Neural cell (in vitro differentiated cells): Measurements from ENCODE around the gene AARS1. TPM values are rescaled to one million over a fixed set of nuclear protein-coding genes. Genes with fewer than 3 reads are reported as not detected.
"Not testable (repeated sequence)": the region's sequence is repeated elsewhere in the genome, so short reads cannot be mapped to it uniquely, and the experiment has no call there.

ENCODE experiments used
- H2AFZ ChIP-seq: fragments of 200-600, 300-800 bp; sonication (generic), shearing (Covaris generic); 2 replicates; pipeline ENCODE4 v1.6.0; 2014; ENCODE audit warnings: low read depth, mild to moderate bottlenecking, antibody characterized with exemption, low read length, moderate library complexity
- H3F3A ChIP-seq: fragments of 200-600 bp; shearing (Covaris generic); 2 replicates; pipeline ENCODE4 v1.6.1; 2016; ENCODE audit warnings: mild to moderate bottlenecking, moderate library complexity, mixed read lengths, antibody characterized with exemption, low read length; ENCODE audit not compliant: insufficient read depth, poor library complexity, severe bottlenecking
- H3K27ac ChIP-seq: fragments of 200-600, 300-800 bp; sonication (generic), shearing (Covaris generic); 2 replicates; pipeline ENCODE4 v1.5.1; 2014; ENCODE audit warnings: mild to moderate bottlenecking, low read length, moderate library complexity
- H3K27me3 ChIP-seq: fragments of 300-800, 200-600 bp; sonication (generic), shearing (Covaris generic); 2 replicates; pipeline ENCODE4 v1.6.0; 2014; ENCODE audit warnings: mild to moderate bottlenecking, low read depth, low read length, moderate library complexity; ENCODE audit not compliant: insufficient read depth
- H3K36me3 ChIP-seq: fragments of 300-800, 200-600 bp; sonication (generic), shearing (Covaris generic); 2 replicates; pipeline ENCODE4 v1.5.1; 2014; ENCODE audit warnings: mild to moderate bottlenecking, antibody characterized with exemption, low read length, moderate library complexity; ENCODE audit not compliant: insufficient read depth
- H3K4me2 ChIP-seq: fragments of 300-800, 200-600 bp; sonication (generic), shearing (Covaris generic); 2 replicates; pipeline ENCODE4 v1.6.0; 2014; ENCODE audit warnings: mild to moderate bottlenecking, low read length
- H3K4me3 ChIP-seq: fragments of 300-800, 200-600 bp; sonication (generic), shearing (Covaris generic); 2 replicates; pipeline ENCODE4 v1.5.1; 2014; ENCODE audit warnings: mild to moderate bottlenecking, low read length, moderate library complexity
- H3K79me2 ChIP-seq: fragments of 200-600 bp; shearing (Covaris generic); replicated peaks from 2 replicates; pipeline ENCODE4 v1.6.0; 2014; ENCODE audit warnings: mild to moderate bottlenecking, low read length, moderate library complexity; ENCODE audit not compliant: insufficient read depth
- H3K9ac ChIP-seq: fragments of 300-800, 200-600 bp; sonication (generic), shearing (Covaris generic); 2 replicates; pipeline ENCODE4 v1.6.1; 2016; ENCODE audit warnings: mild to moderate bottlenecking, low read length, mixed read lengths
- H3K9me2 ChIP-seq: fragments of 200-600 bp; shearing (Covaris generic); 2 replicates; pipeline ENCODE4 v1.6.1; 2016; ENCODE audit warnings: mild to moderate bottlenecking, low read length, mixed read lengths; ENCODE audit not compliant: insufficient read depth
- H3K9me3 ChIP-seq: fragments of 200-600, 300-800 bp; sonication (generic), shearing (Covaris generic); 2 replicates; pipeline ENCODE4 v1.6.1; 2016; ENCODE audit warnings: mild to moderate bottlenecking, mixed run types, low read length, moderate library complexity, mixed read lengths
- H4K20me1 ChIP-seq: fragments of 200-600 bp; shearing (Covaris generic); 2 replicates; pipeline ENCODE4 v1.6.1; 2016; ENCODE audit warnings: mild to moderate bottlenecking, mixed run types; ENCODE audit not compliant: insufficient read depth
- EP300 ChIP-seq: fragments of 450-650 bp; conservative IDR thresholded peaks from 2 replicates; pipeline ENCODE4 v1.6.1; 2014; ENCODE audit warnings: antibody characterized with exemption, mild to moderate bottlenecking, moderate library complexity; ENCODE audit not compliant: poor library complexity, severe bottlenecking
- EZH2 ChIP-seq: fragments of 200-600, 300-800 bp; shearing (Covaris generic), sonication (generic); IDR thresholded peaks from 2 replicates; pipeline ENCODE4 v1.6.1; 2014; ENCODE audit warnings: antibody characterized with exemption, low read length, borderline replicate concordance, mild to moderate bottlenecking; ENCODE audit not compliant: insufficient read depth, poor library complexity, severe bottlenecking
- MXI1 ChIP-seq: fragments of 450-650 bp; conservative IDR thresholded peaks from 2 replicates; pipeline ENCODE4 v1.6.1; 2014; ENCODE audit warnings: antibody characterized with exemption, mild to moderate bottlenecking; ENCODE audit not compliant: poor library complexity, severe bottlenecking
- POLR2AphosphoS5 ChIP-seq: IDR thresholded peaks from 2 replicates; pipeline ENCODE4 v1.6.1; 2012
- RAD21 ChIP-seq: fragments of 450-650 bp; conservative IDR thresholded peaks from 2 replicates; pipeline ENCODE4 v1.6.1; 2014; ENCODE audit warnings: antibody characterized with exemption, mild to moderate bottlenecking, moderate library complexity
- REST ChIP-seq: IDR thresholded peaks from 2 replicates; pipeline ENCODE4 v1.6.1; 2012; ENCODE audit warnings: borderline replicate concordance
- SMC3 ChIP-seq: fragments of 450-650 bp; conservative IDR thresholded peaks from 2 replicates; pipeline ENCODE4 v1.6.1; 2014; ENCODE audit warnings: antibody characterized with exemption, mild to moderate bottlenecking, moderate library complexity; ENCODE audit not compliant: poor library complexity
- TAF1 ChIP-seq: IDR thresholded peaks from 2 replicates; pipeline ENCODE4 v1.6.1; 2012; ENCODE audit warnings: low read depth
- polyA plus RNA-seq: library from polyadenylated mRNA; depleted of rRNA; stranded (reverse); fragments of >200 nt; gene quantifications from 2 replicates; pipeline ENCODE4 v1.2.3, GENCODE V29; 2014
- TF ChIP-seq, protein P1 (sequence below): fragments of 450-650 bp; IDR thresholded peaks from 2 replicates; pipeline ENCODE4 v1.5.1; 2014; ENCODE audit warnings: antibody characterized with exemption, mild to moderate bottlenecking, moderate library complexity; ENCODE audit not compliant: poor library complexity, severe bottlenecking

AARS1 gene
- polyA plus RNA-seq, 1 donor from 2014 or later = 33.7 TPM

DNA sequence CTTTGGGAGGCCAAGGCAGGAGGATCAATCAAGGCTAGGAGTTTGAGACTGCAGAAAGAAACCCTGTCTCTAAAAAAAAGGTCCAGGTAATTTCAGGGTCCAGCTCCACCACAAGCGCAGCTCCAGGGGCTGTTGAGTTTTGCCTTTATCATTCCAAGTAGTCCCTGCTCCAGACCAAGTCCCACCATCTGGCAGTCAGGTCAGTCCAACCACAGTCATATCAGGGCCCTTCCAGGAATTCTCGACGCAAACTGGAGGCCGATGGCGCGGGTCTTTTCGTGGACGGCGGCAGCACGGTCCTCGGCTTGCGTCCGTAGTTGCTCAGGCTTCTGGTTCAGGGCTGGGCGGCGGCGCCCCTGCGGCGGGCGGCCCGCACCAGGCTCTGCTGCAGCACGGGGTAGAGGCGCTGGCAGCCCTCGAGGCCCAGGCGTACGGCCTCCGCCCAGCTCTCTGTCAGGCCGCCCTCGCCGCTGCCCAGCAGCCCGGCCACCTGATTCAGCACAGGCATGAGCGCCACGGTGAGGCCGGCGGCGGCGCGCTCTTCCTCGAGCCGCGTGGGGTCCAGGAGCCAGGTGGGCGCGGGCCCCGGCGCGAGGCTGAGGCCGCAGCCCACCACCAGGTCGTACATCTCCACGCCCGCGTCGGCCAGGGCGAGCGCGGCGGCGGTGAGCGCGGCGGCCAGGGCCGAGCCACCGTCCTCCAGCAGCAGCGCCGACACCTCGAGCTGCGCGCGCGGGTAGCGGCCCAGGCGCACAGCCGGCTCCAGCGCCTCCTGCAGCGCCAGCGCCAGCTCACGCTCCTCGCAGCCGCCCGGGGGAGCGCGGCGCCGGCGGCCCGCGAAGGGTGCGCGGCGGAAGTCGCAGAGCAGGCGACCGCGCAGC, 38.3 kb downstream of the AARS1 start:
- H3K36me3 ChIP-seq = no peaks in the 10 kb centered on the region
- no peaks in the 10 kb centered on the region for H3K9me2 ChIP-seq
- H4K20me1 ChIP-seq = no peaks in the 10 kb centered on the region
- peak overlapping the region; percentile 80 for H3K9ac ChIP-seq
- H3K79me2 ChIP-seq = peaks cover 15% of the 10 kb centered on the region
- no peaks in the 10 kb centered on the region for H3K9me3 ChIP-seq
- H3K4me3 ChIP-seq = peak overlapping the region; percentile 79
- peaks cover 4% of the 10 kb centered on the region for H3F3A ChIP-seq
- H3K27ac ChIP-seq = peak overlapping the region; percentile 39
- H3K27me3 ChIP-seq = no peaks in the 10 kb centered on the region
- H2AFZ ChIP-seq = no peak overlapping the region
- H3K4me2 ChIP-seq = peak overlapping the region; percentile 30
- TF ChIP-seq TAF1 (no peak), SMC3 (no peak), POLR2AphosphoS5 (no peak), MXI1 (no peak), REST (no peak), EZH2 (no peak), EP300 (no peak), RAD21 (no peak)
- TF ChIP-seq, protein P1, sequence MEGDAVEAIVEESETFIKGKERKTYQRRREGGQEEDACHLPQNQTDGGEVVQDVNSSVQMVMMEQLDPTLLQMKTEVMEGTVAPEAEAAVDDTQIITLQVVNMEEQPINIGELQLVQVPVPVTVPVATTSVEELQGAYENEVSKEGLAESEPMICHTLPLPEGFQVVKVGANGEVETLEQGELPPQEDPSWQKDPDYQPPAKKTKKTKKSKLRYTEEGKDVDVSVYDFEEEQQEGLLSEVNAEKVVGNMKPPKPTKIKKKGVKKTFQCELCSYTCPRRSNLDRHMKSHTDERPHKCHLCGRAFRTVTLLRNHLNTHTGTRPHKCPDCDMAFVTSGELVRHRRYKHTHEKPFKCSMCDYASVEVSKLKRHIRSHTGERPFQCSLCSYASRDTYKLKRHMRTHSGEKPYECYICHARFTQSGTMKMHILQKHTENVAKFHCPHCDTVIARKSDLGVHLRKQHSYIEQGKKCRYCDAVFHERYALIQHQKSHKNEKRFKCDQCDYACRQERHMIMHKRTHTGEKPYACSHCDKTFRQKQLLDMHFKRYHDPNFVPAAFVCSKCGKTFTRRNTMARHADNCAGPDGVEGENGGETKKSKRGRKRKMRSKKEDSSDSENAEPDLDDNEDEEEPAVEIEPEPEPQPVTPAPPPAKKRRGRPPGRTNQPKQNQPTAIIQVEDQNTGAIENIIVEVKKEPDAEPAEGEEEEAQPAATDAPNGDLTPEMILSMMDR = no peak

- not testable (repeated sequence) for H2AFZ ChIP-seq, H4K20me1 ChIP-seq, H3K27me3 ChIP-seq, H3K27ac ChIP-seq, H3K4me2 ChIP-seq, H3K9me3 ChIP-seq, H3F3A ChIP-seq, H3K9me2 ChIP-seq, H3K36me3 ChIP-seq, H3K9ac ChIP-seq
- peak overlapping the region; percentile 37 for H3K4me3 ChIP-seq
- H3K79me2 ChIP-seq = peaks cover 15% of the 10 kb centered on the region
Observed at GRCh38 chr16:70249697-70250096, 39.6 kb downstream of the AARS1 start.

GRCh38 chr16:70238773-70239172, 50.5 kb downstream of the AARS1 start:
- H3K4me2 ChIP-seq, H3K9ac ChIP-seq, H2AFZ ChIP-seq, H3K9me2 ChIP-seq, H3K4me3 ChIP-seq, H3K79me2 ChIP-seq, H3K9me3 ChIP-seq, H3K36me3 ChIP-seq, H3F3A ChIP-seq, H3K27ac ChIP-seq, H4K20me1 ChIP-seq, H3K27me3 ChIP-seq: not testable (repeated sequence)

- not testable (repeated sequence) for H3K9ac ChIP-seq, H3K4me2 ChIP-seq, H4K20me1 ChIP-seq, H3K9me2 ChIP-seq, H2AFZ ChIP-seq, H3K9me3 ChIP-seq, H3K4me3 ChIP-seq, H3K79me2 ChIP-seq, H3K27ac ChIP-seq, H3K36me3 ChIP-seq, H3F3A ChIP-seq, H3K27me3 ChIP-seq
Observed at GRCh38 chr16:70231831-70232230, 57.5 kb downstream of the AARS1 start.

DNA sequence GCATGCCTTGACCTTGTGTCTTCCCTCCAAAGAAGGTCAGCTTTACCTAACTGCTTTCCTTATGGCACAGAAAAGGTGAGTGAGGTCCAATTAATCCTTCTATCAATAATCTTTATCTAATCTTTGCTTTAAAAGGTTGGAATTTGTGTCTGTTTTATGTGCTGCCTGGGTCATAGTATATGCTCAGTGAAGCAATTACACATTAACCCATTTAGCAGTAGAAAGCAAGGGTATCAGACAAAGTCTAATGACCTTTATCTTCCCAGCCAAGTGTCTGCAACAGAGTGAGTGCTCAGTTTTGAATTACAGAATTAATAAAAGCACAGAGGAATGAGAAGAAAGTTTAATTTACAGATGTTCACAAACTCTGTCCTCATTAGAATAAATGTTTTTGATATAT, 63.3 kb downstream of the AARS1 start:
- not testable (repeated sequence) for H3K27me3 ChIP-seq, H3K79me2 ChIP-seq, H3K9ac ChIP-seq, H3K36me3 ChIP-seq, H3K4me3 ChIP-seq, H4K20me1 ChIP-seq, H2AFZ ChIP-seq, H3K9me3 ChIP-seq, H3F3A ChIP-seq, H3K9me2 ChIP-seq, H3K4me2 ChIP-seq, H3K27ac ChIP-seq
